CD14-positive monocyte (primary cell): Measurements from ENCODE around the gene TSNAX. TPM values are rescaled to one million over a fixed set of nuclear protein-coding genes. Genes with fewer than 3 reads are reported as not detected.
A peak's percentile ranks its signal among the peaks of the same experiment; 100 is the strongest.

Experiments
- DNase-seq, 3 donors: peaks; one replicate each; pipeline ENCODE4 v3.0.0-alpha.2; 2011 to 2022
- H2AFZ ChIP-seq: 2 replicates; pipeline ENCODE4 v1.6.0; 2012; ENCODE audit warnings: mild to moderate bottlenecking, low read depth, low read length, inconsistent platforms; ENCODE audit not compliant: insufficient read depth, poor library complexity, severe bottlenecking
- H3K27ac ChIP-seq, 2 donors: 1 replicate in 1 of 2; 2 replicates in 1 of 2; pipeline ENCODE4 v1.5.1; 2012 to 2013; ENCODE audit warnings: low read length in 2 of 2, control low read depth in 1 of 2, inconsistent platforms in 1 of 2, low read depth in 1 of 2, mild to moderate bottlenecking in 1 of 2
- H3K27me3 ChIP-seq, 2 donors: one replicate each; pipeline versions ENCODE4 v1.6.0 to v1.6.1; 2011 to 2013; ENCODE audit warnings: low read length in 2 of 2; ENCODE audit not compliant: control insufficient read depth in 2 of 2, insufficient read depth in 2 of 2
- H3K36me3 ChIP-seq, 2 donors: replicated peaks in 1 of 2; 1 replicate in 1 of 2; 2 replicates in 1 of 2; pipeline versions ENCODE4 v1.5.1 to v1.6.1; 2012 to 2013; ENCODE audit warnings: low read length in 2 of 2, control low read depth in 1 of 2, inconsistent platforms in 1 of 2, mild to moderate bottlenecking in 1 of 2; ENCODE audit not compliant: insufficient read depth in 2 of 2, control insufficient read depth in 1 of 2
- H3K4me1 ChIP-seq, 2 donors: 1 replicate in 1 of 2; 2 replicates in 1 of 2; pipeline versions ENCODE4 v1.5.1 to v1.6.1; 2012 to 2013; ENCODE audit warnings: low read length in 2 of 2, control low read depth in 1 of 2, inconsistent platforms in 1 of 2, mild to moderate bottlenecking in 1 of 2, moderate library complexity in 1 of 2; ENCODE audit not compliant: insufficient read depth in 2 of 2, control insufficient read depth in 1 of 2
- H3K4me2 ChIP-seq: replicated peaks from 2 replicates; pipeline ENCODE3; 2012; ENCODE audit warnings: low read length, moderate library complexity, mild to moderate bottlenecking; ENCODE audit not compliant: poor library complexity, severe bottlenecking; ENCODE audit errors: extremely low read depth
- H3K4me3 ChIP-seq, 3 experiments: fragments of 200-600 bp in 1 of 3; sonication (generic) in 1 of 3; replicated peaks in 1 of 3; 1 replicate in 2 of 3; 2 replicates in 1 of 3; pipeline ENCODE4 v1.5.1; 2011 to 2013; ENCODE audit warnings: low read length in 3 of 3, mild to moderate bottlenecking in 3 of 3, control low read depth in 2 of 3, low read depth in 2 of 3, inconsistent platforms in 1 of 3, moderate library complexity in 1 of 3
- H3K79me2 ChIP-seq: 2 replicates; pipeline ENCODE4 v1.6.0; 2012; ENCODE audit warnings: mild to moderate bottlenecking, control low read depth, inconsistent platforms, low read length, moderate library complexity; ENCODE audit not compliant: insufficient read depth
- H3K9ac ChIP-seq: 2 replicates; pipeline ENCODE4 v1.6.0; 2017; ENCODE audit warnings: low read length, mild to moderate bottlenecking; ENCODE audit not compliant: insufficient read depth, poor library complexity, severe bottlenecking
- H3K9me3 ChIP-seq, 2 donors: replicated peaks in 1 of 2; 1 replicate in 1 of 2; 2 replicates in 1 of 2; pipeline versions ENCODE4 v1.5.1 to v1.6.1; 2012 to 2013; ENCODE audit warnings: low read length in 2 of 2, control low read depth in 1 of 2; ENCODE audit not compliant: control insufficient read depth in 1 of 2, insufficient read depth in 1 of 2
- H4K20me1 ChIP-seq: 2 replicates; pipeline ENCODE4 v1.6.0; 2012; ENCODE audit warnings: mild to moderate bottlenecking, low read length, control low read depth, moderate library complexity; ENCODE audit not compliant: insufficient read depth
- H3K27ac Mint-ChIP-seq, 7 donors: one replicate each; pipeline ENCODE4 v1.8.0; 2020; ENCODE audit warnings: mild to moderate bottlenecking in 7 of 7, mixed read lengths in 7 of 7, moderate library complexity in 6 of 7, inconsistent platforms in 2 of 7
- H3K27me3 Mint-ChIP-seq, 3 donors: one replicate each; pipeline ENCODE4 v1.8.0; 2021 to 2022; ENCODE audit warnings: low read depth in 3 of 3, mild to moderate bottlenecking in 3 of 3, mixed read lengths in 3 of 3, moderate library complexity in 3 of 3, inconsistent platforms in 1 of 3
- H3K36me3 Mint-ChIP-seq, 2 donors: one replicate each; pipeline ENCODE4 v1.8.0; 2020; ENCODE audit warnings: mixed read lengths in 2 of 2, inconsistent platforms in 1 of 2, mild to moderate bottlenecking in 1 of 2
- H3K4me1 Mint-ChIP-seq: one replicate; pipeline ENCODE4 v1.8.0; 2020; ENCODE audit warnings: mild to moderate bottlenecking, mixed read lengths
- H3K4me3 Mint-ChIP-seq, 2 donors: one replicate each; pipeline ENCODE4 v1.8.0; 2020; ENCODE audit warnings: mild to moderate bottlenecking in 2 of 2, mixed read lengths in 2 of 2, moderate library complexity in 1 of 2
- H3K9me3 Mint-ChIP-seq, 7 donors: one replicate each; pipeline ENCODE4 v1.8.0; 2020 to 2022; ENCODE audit warnings: mixed read lengths in 7 of 7, mild to moderate bottlenecking in 6 of 7, moderate library complexity in 6 of 7, inconsistent platforms in 2 of 7
- CTCF ChIP-seq: fragments of 200-600 bp; IDR thresholded peaks from one replicate; pipeline ENCODE4 v1.8.0; 2022; ENCODE audit warnings: antibody characterized with exemption, mild to moderate bottlenecking
- WGBS: methylation state at CpG from one replicate; pipeline ENCODE4 v1.1.5; 2013; ENCODE audit warnings: missing lambda C conversion rate; ENCODE audit not compliant: insufficient coverage; 5-methylcytosine and 5-hydroxymethylcytosine counted together
- intact Hi-C, 2 donors: fragments of 100-400 bp; cut with micrococcal nuclease; formaldehyde crosslinking; loops; one replicate each; pipeline versions ENCODE4 v1.15.0 to v1.15.1; 2023
- polyA plus RNA-seq, 3 donors: library from polyadenylated mRNA; depleted of rRNA in 1 of 3; unstranded in 2 of 3; stranded (reverse) in 1 of 3; fragments of 300-500 nt in 2 of 3; fragments of >200 nt in 1 of 3; fragmentation: Illumina TruSeq in 2 of 3; gene quantifications; 1 replicate in 2 of 3; 2 replicates in 1 of 3; pipeline ENCODE4 v1.2.3, GENCODE V29; 2012 to 2021

Gene TSNAX
- polyA plus RNA-seq, 3 donors, result 15.6 to 86.9 (median 82.0) TPM

- no peak overlapping the region for H3K27ac Mint-ChIP-seq
- peaks cover 24% of the 10 kb centered on the region for H3K4me1 Mint-ChIP-seq
- WGBS, result 100% methylated on average over 1 of the region's 2 CpGs
- H3K27me3 Mint-ChIP-seq, result no peaks in the 10 kb centered on the region
- Histone ChIP-seq H3K9ac (no peak overlapping the region), H3K79me2 (peaks cover 56% of the 10 kb centered on the region), H3K4me2 (no peak overlapping the region), H3K27me3 (no peaks in the 10 kb centered on the region), H3K36me3 (peaks cover 10 to 61% of the 10 kb centered on the region in 2 donors), H3K4me1 (peaks cover 16 to 18% of the 10 kb centered on the region in 2 donors), H4K20me1 (peaks cover 84% of the 10 kb centered on the region), H2AFZ (no peak overlapping the region), H3K4me3 (no peak overlapping the region), H3K27ac (no peak overlapping the region), H3K9me3 (no peaks in the 10 kb centered on the region)
- no peak for DNase-seq
- TF ChIP-seq CTCF, result no peak
- no peaks in the 10 kb centered on the region for H3K9me3 Mint-ChIP-seq
- intact Hi-C loops, result no loop called here
- H3K4me3 Mint-ChIP-seq, result no peak overlapping the region
- H3K36me3 Mint-ChIP-seq, result peaks cover 42 to 53% of the 10 kb centered on the region in 2 donors
These were observed 24.9 kb downstream of the TSNAX start for GRCh38 chr1:231553320-231553719.

- peaks cover 57% of the 10 kb centered on the region for H3K79me2 ChIP-seq
- no peak for TF ChIP-seq CTCF
- peaks cover 16 to 19% of the 10 kb centered on the region in 2 donors for H3K4me1 ChIP-seq
- Mint-ChIP-seq H3K27ac (peak overlapping the region in 1 of 7 donors; percentile 6), H3K4me1 (peaks cover 24% of the 10 kb centered on the region), H3K9me3 (no peaks in the 10 kb centered on the region), H3K4me3 (no peak overlapping the region), H3K36me3 (peaks cover 31 to 53% of the 10 kb centered on the region in 2 donors), H3K27me3 (no peaks in the 10 kb centered on the region)
- H4K20me1 ChIP-seq, result peaks cover 78% of the 10 kb centered on the region
- WGBS, result no CpG with 5 or more reads among the region's 2 CpGs
- H3K4me3 ChIP-seq, result no peak overlapping the region
- no peaks in the 10 kb centered on the region for H3K9me3 ChIP-seq
- no peak overlapping the region for H3K9ac ChIP-seq
- intact Hi-C loops, result no loop called here
- no peak overlapping the region for H2AFZ ChIP-seq
- no peak for DNase-seq
- H3K27ac ChIP-seq, result no peak overlapping the region
- H3K4me2 ChIP-seq, result no peak overlapping the region
- H3K27me3 ChIP-seq, result no peaks in the 10 kb centered on the region
- peaks cover 10 to 44% of the 10 kb centered on the region in 2 donors for H3K36me3 ChIP-seq
These were observed 26.5 kb downstream of the TSNAX start for GRCh38 chr1:231554969-231555368.
